Posterior vena cava (tissue), 2 donors: ENCODE data around the gene RYK. TPM values are rescaled to one million over a fixed set of nuclear protein-coding genes. Genes with fewer than 3 reads are reported as not detected.
A peak's percentile ranks its signal among the peaks of the same experiment; 100 is the strongest.

Experiments
- DNase-seq: peaks from one replicate; pipeline ENCODE4 v3.0.0-alpha.2; 2020; ENCODE audit warnings: low spot score
- intact Hi-C, 2 donors: fragments of 100-400 bp; cut with DNase I; formaldehyde crosslinking; loops; one replicate each; pipeline versions ENCODE4 v1.14.1 to v1.14.2; 2022 to 2023
- total RNA-seq, 2 donors: library from RNA; stranded (reverse); fragmentation: NEBNext Ultra II Directional; extraction: Animal tissue kit (Norgen Biotek cat#: 25700); gene quantifications; one replicate each; pipeline ENCODE4 v1.2.1, GENCODE V29; 2021
- donor health status: DM: yes; HTN: yes; CAD: no.
- donor health status: DM: yes; HTN: yes; CAD: no.

The RYK gene
- total RNA-seq, 2 donors from 2014 or later: 55.8 to 82.7 TPM

DNA sequence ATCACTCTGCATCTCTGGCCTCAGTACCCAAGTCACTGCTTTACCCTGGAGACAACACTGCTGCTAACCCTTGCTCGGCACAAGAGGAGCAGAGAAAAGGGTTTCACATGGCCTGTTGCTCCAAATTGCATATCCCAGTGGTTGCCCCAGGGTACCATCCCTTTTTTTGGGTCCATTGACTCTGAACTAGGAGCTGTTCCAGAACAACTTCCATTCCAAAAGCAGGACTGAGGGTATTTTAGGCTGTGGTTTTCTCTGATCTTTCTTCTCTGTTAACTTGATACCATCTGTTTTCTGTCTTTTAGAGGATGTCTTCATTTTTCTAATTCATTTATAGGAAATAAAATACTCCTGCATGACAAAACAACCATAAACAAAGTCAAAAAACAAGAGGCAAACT is 17.3 kb upstream of the RYK start:
- DNase-seq: no peak
- intact Hi-C loops: loop anchor here in 1 of 2 donors (10.0 kb wide), 1 partner anchor 1773 kb away; no protein-coding TSS in a partner anchor

DNA sequence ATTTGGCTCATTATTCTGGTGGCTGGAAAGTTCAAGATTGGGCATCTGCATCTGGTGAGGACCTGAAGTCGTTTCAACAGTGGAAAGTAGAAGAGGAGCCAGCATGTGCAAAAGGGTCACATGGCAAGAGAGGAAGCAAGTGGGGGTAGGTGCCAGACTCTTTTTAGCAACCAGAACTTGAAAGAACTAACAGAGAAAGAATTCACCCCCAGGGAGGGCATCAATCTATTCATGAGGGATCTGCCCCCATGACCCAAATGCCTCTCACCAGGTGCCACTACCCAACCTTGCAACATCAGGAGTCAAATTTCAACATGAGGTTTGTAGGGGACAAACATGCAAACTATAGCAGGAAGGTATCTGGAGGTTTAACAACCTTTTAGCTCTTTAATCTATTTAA is 10.3 kb upstream of the RYK start:
- intact Hi-C loops: loop anchor here in 1 of 2 donors (10.0 kb wide), 1 partner anchor 1766 kb away; no protein-coding TSS in a partner anchor
- no peak for DNase-seq

DNA sequence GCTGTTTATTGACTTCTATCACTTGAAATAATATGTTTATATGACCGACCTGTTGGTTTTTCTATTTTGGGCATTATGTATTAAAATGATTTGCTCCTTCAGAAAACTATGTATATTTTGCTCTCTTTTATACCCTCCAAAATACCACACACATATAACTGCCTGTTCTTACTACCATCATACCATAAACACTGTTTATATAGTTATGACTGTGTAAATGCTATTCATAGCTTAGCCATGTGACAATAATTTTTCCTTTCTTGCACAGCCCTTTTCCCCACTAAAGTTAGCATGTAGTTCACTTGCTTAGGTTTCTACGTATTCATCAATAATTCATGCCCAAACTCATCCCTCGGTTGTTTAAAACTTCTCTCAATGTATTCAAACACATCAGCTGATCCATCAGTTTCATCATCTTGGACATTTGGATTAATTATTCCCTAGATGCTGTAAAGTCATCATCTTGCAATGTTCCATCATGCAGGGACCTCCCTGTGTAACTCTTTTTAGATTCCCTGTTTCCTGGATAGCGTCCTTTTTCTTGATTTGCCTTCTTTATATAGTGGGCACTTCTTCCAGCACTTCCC is 8.2 kb upstream of the RYK start:
- DNase-seq: no peak
- intact Hi-C loops: no loop called here

DNA sequence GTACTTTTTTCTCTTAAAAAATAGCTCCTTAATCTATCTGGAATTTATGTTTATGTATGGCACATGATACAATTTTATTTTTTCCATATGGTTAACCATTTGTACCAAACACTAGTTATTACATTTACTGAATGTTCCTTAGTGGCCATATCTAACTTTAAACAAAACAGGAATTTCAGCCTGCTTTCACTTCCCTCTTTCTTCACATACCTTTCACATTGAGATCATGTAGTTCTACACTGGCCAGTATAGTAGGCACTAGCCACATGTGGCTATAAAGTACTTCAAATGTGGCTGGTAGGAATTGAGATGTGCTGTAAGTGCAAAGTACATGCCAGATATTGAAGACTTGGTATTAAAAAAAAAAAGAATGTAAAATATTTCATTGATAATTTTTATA is 4.7 kb upstream of the RYK start:
- no peak for DNase-seq
- intact Hi-C loops: no loop called here

DNA sequence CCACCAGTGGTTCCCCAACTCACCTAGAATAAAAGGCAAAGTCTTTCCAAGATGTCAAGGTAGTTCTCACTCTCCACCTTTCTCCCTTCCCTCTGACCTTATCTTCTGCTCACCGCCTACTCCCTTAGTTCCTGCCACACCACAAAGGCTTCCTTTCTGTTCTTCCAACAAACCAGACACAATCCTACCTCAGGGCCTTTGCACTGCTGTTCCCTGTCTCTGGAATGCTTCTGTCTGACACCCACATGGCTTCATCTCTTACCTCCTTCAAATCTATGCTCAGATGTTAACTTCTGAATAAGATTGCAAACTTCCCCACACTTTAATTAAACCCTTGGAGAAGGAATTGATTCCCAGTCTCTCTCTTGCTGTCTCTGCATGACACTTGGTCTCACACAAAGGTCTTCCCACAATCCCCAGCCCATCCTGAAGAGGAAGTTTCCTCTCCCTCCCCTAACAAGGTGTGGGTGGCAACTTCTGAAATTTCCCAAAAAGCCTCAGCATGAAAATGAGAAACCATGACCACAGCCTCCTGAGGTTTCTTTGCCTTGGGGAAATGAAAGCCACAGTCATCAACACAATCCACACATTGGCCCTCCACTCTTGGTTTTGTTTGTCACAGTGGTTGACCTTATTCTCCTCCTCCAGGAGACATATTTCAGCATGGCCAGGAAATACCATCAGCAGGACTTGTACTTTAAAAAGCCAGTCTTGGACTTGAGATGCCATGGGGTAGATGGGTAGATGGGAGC is 3.0 kb upstream of the RYK start:
- no peak for DNase-seq
- intact Hi-C loops: no loop called here

DNA sequence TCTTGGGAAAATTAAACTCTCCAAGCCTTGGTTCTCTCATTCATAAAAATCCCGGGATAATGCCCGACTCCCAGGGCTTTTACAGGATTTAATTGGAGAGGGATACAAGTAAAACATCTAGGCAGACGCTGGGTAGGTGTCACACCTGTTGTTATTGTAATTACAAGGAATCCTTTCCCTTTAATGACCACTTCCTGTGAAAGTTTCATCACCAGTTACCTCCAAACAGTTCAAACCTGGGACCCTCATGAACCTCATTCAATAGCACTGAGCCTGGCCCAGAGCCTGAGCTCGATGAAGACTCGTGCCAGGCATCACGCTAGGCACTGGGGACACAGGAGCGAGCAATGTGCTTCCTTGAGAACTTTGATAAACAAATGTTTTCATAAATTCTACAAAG is 2.1 kb upstream of the RYK start:
- intact Hi-C loops: no loop called here
- DNase-seq: no peak

DNA sequence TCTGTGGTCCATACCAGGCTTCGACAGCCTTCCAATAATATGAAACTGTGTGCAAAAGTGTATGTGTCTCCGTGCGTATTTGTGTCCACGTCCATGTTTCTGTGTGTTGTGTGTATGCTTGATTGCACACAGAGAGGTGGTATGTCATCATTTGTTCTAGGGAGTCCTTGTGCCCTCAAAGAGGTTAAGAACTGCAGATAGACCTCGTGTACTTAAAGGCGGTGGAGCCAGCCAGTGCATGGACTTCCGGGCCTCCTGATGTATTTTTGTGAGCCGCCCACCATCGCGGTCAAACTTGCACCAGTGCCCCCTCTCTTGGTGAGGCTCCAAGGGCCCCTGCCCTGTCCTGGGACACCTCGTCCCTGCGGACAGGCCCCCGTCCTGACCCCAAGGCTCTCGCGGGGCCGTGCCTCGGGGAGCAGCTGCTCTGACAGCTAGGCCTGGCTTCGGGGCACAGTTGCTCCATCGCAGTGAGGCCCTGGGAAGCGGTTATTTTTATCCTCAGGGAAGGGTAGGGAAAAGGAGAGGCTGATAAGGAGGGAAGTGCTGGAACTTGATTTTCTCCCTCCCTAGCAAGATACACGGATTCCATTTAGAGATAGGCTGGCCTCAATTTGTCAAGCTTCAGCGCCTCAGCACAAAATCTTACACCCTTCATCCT is 1.2 kb upstream of the RYK start:
- intact Hi-C loops: no loop called here
- no peak for DNase-seq

DNA sequence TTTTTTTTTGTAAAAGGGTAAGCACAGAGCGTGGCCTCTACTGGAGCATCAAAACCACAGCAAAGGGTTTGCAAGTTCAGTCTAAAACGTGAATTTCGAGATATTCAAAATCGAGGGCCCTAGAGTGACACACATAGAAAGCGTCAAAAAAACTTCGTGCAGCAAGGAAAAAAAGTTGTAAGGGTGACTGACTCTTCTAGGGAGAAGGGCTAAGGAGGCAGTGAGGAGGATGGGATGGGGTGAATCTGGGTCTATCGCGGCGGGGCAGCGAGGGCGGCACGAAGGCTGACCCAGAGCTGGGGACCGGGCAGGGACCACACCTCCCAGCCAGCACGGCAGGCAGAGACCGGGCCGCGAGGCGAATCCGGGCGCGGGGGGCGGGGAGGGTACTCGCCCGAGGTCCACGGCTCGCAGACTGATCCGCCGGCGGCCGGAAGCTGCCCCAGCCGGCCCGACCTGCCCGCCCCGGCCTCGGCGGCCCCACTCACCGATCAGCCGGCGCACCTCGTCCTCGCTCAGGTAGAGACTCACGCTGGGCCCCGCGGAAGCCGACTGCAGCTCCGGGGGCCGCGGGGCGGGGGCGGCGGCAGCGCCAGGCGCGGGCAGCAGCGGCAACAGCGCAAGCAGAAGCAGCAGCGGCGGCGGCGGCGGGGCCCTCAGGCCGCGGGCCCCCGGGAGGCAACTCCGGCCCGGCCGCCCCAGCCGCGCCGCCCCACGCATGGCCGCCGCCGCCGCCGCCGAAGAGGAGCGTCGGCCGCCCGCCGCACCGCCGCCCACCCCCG is 533 bp downstream of the RYK start:
- DNase-seq: peak; percentile 86
- intact Hi-C loops: no loop called here

DNA sequence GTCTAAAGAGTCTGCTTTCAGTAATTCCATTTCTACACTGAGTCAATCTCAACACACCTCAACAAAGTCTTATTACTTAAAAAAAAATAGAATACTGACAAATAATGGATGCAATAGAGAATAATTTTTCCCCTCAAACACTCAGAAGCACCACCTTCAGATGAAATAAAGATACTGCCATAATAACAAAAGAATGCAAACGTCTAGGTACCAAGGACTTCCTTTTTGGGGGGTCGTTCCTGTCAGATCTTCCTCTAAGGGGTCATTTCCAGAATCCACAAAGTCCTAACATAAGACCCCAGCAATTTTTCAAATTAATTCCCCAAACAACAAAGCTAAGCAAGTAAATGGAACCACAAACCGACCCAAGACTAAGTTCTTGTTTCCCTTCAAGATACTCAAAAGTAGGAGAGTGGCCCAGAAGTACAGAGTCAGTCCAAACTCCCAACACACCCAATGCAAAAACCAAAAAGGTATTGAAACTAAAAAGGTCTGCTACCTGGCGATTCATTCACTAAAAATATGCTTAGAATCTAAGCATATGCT is 1.3 kb downstream of the RYK start:
- intact Hi-C loops: no loop called here
- no peak for DNase-seq

DNA sequence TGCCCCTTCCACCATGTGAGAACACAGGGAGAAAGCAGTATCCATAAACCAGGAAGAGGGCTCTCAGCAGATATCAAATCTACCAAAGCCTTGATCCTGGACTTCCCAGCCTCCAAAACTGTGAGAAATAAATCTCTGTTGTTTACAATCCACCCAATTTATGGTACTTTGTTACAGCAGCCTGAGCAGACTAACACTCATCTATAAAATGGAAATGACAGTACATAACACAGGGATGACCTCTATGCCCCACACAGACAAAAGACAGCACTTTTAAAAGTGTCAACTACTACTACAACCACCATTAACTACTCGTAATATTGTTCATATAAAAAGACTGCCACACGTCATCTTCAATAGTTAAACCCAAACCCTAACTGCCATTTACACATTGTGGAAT is 5.7 kb downstream of the RYK start:
- intact Hi-C loops: no loop called here

DNA sequence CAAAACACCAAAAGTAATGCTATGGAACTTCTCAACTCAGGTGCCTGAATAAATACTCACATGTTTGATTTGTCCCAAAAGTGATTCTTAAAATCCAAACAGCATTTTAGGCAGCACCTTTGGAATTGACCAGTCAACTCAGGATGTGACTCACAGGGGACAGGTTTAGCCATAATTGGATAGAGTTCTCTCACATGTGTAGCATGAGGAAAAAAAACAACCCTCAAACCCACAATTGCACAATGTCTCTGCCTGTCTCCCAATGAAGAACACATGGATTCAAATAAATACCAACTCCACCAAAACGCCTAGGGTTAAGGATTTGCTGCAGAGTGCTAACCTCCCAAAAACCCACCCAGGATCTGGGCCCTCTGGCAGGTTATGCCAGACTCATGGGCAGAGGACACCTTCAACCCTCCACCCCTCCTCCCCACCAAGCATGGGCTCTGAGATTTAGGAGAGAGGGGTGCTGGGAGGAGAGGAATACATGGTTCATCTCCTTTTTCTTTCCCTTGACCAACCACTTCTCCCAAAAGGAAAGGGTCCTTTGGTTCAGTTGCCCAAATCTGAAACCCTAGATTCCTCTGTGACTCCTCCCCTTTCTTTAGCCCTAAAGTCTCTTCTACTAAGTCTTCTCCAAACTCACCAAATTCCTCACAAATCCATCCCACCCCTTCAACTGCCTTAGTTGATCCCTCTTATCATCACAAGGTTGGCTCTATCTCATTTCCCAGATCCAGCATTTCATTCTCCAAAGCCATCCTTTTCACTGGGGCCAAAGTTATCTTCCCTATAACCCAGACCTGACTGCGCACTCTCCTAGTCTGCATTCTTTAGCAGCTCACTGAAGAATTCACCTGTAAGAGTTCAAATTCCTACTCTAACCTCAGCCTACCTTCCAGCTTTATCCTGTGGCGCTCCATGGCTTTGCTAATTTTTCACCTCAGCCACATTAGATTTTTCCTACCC is 7.7 kb downstream of the RYK start:
- intact Hi-C loops: no loop called here
- DNase-seq: no peak

More for the DNA sequence above, 5.7 kb downstream of the RYK start:
- DNase-seq: no peak

DNA sequence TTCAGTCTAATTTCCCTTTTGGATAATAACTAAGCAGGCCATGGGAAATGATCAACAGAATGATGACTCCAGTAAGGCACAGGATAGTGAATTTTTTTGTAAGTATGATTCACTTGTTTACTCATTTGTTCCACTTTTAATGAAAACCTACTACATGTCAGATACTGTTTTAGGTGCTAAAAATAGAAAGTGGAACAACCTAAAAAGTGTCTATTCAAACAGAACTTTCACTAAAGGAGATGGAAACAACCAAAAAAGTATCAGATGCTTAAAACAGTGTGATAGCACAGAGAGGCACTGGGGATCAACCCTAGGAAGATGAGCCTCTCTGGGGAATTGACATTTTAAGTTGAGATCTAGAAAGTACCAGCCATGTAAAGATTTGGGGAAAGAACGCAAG is 11.1 kb downstream of the RYK start:
- intact Hi-C loops: no loop called here
- DNase-seq: no peak

DNA sequence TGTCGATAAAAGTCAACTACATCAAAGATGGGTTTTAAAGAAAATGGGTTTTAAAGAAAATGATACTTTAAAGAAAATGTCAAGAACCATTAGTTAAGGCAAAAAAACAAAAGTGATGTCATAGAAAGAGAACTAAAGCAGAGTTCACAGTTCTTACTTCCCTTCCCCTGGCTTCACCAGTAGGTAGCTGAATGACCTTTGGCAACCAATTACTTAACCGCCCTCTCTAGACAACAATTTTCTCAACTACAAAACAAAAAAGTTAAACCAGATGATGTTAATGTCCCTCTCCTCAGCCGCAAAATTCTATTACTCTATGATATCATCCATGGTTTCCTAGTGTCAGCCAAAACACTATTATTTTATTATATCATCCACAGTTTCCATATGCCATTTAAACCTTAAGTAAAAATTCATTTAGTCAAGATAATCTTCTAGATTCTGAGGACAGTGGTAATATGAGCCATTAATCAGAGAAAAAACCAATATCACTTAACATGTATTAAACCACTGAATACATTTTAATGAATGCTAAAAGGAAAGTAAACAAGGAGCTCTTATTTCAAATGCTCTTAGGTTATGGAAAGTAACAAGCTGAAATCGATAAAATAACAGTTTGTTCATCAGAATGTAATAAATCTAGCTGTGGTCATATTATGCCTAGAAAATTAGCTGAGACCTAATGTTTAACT is 13.1 kb downstream of the RYK start:
- no peak for DNase-seq
- intact Hi-C loops: no loop called here

DNA sequence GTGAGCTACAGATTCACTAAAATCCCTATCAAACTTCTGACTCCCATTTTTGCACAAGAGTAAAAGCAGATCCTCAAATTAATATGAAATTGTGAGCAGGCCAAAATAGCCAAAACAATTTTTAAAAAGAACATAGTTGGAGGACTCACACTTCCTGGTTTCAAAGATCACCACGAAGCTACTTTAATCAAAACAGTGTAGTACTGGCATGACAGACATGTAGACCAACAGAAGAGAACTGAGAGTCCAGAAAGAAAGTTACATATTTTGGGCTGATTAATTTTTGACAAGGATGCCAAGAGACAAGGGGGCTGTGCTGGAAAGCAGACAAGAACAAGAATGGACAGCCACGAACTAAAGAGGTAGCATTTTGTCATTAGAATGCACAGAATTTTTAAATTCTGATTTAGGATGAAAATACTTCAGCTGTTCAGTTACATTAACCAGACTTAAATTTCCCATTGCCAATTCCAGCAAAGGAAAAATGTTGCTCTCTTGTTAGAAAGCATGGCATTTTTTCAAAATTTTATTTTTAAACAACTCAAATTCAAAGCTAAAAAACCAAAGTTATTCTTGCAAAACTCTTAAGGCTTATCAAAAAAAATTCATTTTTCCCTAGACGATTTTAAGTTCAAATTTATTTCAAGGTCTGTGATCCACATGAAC is 14.0 kb downstream of the RYK start:
- intact Hi-C loops: no loop called here
- DNase-seq: no peak

DNA sequence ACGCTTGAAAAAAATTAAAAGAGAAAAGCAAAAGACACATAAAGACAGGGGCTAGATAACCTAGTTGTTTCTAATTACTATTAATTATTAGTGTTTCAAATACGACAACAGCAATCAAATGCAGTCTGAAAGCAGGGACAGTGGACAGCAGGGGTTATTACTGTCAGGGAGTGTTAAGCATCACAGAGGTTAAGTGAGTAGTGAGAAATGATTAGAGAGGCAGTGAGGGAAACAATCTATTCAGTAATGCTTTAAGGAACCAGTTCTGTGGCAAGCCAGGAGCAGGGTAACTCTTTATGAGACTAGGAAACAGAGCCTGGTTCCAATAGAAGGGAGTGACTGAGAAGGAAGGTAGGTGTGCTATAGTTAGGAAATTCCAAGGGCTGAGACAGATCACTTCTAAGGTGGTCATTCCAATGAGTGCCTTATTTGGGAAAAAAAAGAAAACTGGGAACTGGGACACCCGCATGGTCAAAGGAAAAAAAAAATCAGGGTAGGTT is 15.0 kb downstream of the RYK start:
- DNase-seq: no peak
- intact Hi-C loops: no loop called here

DNA sequence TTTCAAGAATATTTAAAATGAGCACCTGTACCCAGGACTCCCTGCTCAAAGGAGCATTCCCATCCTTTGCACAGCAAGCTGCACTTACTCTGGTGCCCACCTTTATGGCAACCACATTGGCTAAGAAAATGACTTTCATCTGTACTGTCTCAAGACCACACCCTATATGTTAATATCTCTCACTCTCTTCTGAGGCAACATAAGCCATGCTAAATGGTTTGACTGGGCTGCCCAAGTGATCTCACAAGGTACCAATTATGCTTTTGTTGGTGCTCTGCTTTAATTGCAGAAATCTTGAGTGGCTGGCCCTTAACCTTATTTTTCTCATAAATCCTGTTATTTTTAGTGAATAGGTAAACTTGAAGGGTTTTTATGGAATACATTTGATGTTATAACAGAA is 17.7 kb downstream of the RYK start:
- intact Hi-C loops: no loop called here
- DNase-seq: no peak

DNA sequence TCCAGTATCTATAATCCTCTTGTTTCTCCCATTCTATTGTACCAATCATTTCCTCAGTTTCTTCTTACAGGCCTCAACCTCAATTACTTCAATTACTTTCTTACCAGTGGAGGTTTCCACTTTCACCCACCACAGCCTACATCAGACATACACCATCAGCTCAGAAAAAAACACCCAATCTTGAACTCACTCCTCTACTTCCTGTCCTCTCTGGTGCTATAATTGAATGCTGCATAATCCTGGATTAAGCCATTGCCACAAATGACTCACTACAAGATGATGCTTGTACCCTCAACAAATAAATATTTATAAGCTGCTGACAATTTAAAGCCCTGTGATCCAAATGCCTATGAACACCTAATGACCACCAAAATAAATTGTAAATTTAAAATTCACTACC is 18.5 kb downstream of the RYK start:
- intact Hi-C loops: no loop called here
- DNase-seq: no peak
